Measurements from ENCODE around the gene WWOX. TPM values are rescaled to one million over a fixed set of nuclear protein-coding genes. Genes with fewer than 3 reads are reported as not detected.

WWOX gene
- total RNA-seq, 1 experiment from 2014 or later = 15.6 TPM

DNA sequence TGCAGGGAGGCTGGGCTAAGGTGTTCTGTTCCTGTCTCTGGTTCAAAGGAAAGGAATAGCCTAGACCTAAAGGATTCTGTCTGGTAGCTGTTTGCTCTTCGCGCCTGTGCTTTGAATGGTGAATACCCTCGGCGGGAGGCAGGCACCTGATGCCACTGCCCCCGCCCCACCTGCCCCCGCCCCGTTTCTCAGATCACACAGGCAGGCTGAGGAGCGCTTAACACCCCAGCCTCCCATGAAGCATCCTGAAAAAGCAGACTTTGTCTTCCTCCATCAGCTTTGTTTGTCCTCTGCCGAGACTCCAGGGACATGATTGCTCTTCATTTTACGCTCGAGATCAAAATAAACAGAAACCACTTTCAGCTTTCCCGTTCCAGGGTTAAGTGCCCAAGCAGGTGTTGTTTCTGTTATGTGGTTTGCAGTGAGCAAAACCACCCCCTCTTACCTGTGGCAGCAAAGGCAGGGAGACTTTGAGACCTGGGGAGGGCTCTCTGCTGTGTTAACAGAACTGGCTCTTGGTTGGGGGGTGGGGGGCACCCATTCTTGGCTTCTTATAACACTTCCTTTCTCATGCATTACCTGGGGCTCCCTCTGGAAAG is 452.1 kb downstream of the WWOX start:
- H3K9me3 Mint-ChIP-seq = no peaks in the 10 kb centered on the region
- Histone ChIP-seq H2BK5ac (ENCODE audit: insufficient read length, low read length) (no peak overlapping the region), H3K56ac (ENCODE audit: insufficient read length, low read depth, low read length) (no peak overlapping the region), H3K79me2 (ENCODE audit: insufficient read depth, low read length) (no peaks in the 10 kb centered on the region), H4K5ac (ENCODE audit: insufficient read length, low read depth, low read length) (no peak overlapping the region), H3K14ac (ENCODE audit: insufficient read depth, low read length) (no peak overlapping the region), H3K18ac (ENCODE audit: insufficient read length, low read depth, low read length) (no peak overlapping the region), H3K23ac (ENCODE audit: insufficient read length, low read depth, low read length) (no peak overlapping the region), H2AK5ac (ENCODE audit: insufficient read length, low read length) (no peak overlapping the region), H2BK120ac (ENCODE audit: low read depth, low read length, poor library complexity, severe bottlenecking) (no peak overlapping the region), H4K91ac (ENCODE audit: insufficient read length, low read depth, low read length) (no peak overlapping the region), H3K4ac (ENCODE audit: low read depth, low read length) (no peak overlapping the region), H4K20me1 (ENCODE audit: control insufficient read depth, insufficient read depth, insufficient read length) (no peaks in the 10 kb centered on the region), H2BK15ac (ENCODE audit: low read depth, low read length) (no peak overlapping the region), H2AFZ (ENCODE audit: low read length) (no peak overlapping the region), H3K9ac (ENCODE audit: extremely low read depth, insufficient read length, low read length) (no peak overlapping the region), H3K23me2 (ENCODE audit: insufficient read length, low read depth, low read length, poor library complexity, severe bottlenecking) (no peaks in the 10 kb centered on the region), H3K4me1 (ENCODE audit: insufficient read depth, low read length) (peaks cover 6% of the 10 kb centered on the region; the same call in 1 of the 2 replicates), H2BK20ac (ENCODE audit: low read depth, low read length, poor library complexity, severe bottlenecking) (no peak overlapping the region), H4K8ac (replicated peaks; ENCODE audit: insufficient read length, low read depth, low read length) (no peak overlapping the region), H3K9me3 (ENCODE audit: control insufficient read depth, low read depth, low read length) (no peaks in the 10 kb centered on the region), H2BK12ac (ENCODE audit: insufficient read length, low read depth, low read length) (no peak overlapping the region), H3K79me1 (ENCODE audit: insufficient read depth, low read depth, low read length, poor library complexity, severe bottlenecking) (no peaks in the 10 kb centered on the region), H3T11ph (ENCODE audit: low read length) (no peak overlapping the region), H3K27me3 (ENCODE audit: insufficient read depth, low read length) (no peaks in the 10 kb centered on the region), H3K27ac (ENCODE audit: insufficient read length, low read depth, low read length) (no peak overlapping the region), H3K4me2 (ENCODE audit: insufficient read depth, insufficient read length, low read length) (peak overlapping the region; percentile 32)
- peak overlapping the region in 2 of 3 experiments; percentile 20 to 50; a peak in 3 of 7 replicates for H3K27ac Mint-ChIP-seq
- TF ChIP-seq, protein P1, sequence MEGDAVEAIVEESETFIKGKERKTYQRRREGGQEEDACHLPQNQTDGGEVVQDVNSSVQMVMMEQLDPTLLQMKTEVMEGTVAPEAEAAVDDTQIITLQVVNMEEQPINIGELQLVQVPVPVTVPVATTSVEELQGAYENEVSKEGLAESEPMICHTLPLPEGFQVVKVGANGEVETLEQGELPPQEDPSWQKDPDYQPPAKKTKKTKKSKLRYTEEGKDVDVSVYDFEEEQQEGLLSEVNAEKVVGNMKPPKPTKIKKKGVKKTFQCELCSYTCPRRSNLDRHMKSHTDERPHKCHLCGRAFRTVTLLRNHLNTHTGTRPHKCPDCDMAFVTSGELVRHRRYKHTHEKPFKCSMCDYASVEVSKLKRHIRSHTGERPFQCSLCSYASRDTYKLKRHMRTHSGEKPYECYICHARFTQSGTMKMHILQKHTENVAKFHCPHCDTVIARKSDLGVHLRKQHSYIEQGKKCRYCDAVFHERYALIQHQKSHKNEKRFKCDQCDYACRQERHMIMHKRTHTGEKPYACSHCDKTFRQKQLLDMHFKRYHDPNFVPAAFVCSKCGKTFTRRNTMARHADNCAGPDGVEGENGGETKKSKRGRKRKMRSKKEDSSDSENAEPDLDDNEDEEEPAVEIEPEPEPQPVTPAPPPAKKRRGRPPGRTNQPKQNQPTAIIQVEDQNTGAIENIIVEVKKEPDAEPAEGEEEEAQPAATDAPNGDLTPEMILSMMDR (conservative IDR thresholded peaks at IDR 0.05) = no peak
- H3K36me3 Mint-ChIP-seq (ENCODE audit: insufficient read depth in 1 of 3, low read depth in 3 of 3) = no peaks in the 10 kb centered on the region; a peak in 1 of 7 replicates
- no CpG with 5 or more reads among the region's 12 CpGs for WGBS (ENCODE audit: extremely low coverage, insufficient read length, low lambda C conversion rate)
- peaks cover 48 to 53% of the 10 kb centered on the region in 2 experiments for H3K4me1 Mint-ChIP-seq
- H3K27me3 Mint-ChIP-seq (ENCODE audit: low read depth) = peaks cover 2% of the 10 kb centered on the region; the same call in 1 of the 2 replicates
- H3K4me3 Mint-ChIP-seq = peak overlapping the region; percentile 27 to 43; a peak in 4 of 5 replicates
- DNase-seq = peak; percentile 73
